Measurements from ENCODE around the gene KRCC1. TPM values are rescaled to one million over a fixed set of nuclear protein-coding genes. Genes with fewer than 3 reads are reported as not detected.
"Not testable (repeated sequence)": the region's sequence is repeated elsewhere in the genome, so short reads cannot be mapped to it uniquely, and the experiment has no call there.

The KRCC1 gene
- total RNA-seq, 1 experiment from 2014 or later, result 13.0 TPM

DNA sequence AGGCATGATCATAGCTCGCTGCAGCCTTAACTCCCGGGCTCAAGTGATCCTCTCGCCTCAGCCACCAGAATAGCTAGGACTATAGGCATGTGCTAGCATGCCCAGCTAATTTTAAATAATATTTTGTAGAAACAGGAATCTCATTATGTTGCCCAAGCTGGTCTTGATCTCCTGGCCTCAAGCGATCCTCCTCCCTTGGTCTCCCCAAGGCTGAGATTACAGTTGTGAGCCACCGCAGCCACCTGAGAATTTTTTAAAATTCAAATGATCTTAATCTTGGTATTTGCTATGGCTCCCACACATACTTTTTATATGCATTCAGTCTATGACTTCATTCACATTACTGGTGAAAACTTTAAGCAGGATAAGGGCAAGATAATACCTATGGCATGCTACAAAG, 13.1 kb downstream of the KRCC1 start:
- Histone ChIP-seq H3K36me3 (replicated peaks; ENCODE audit: control insufficient read depth, insufficient read depth, low read length) (no peaks in the 10 kb centered on the region), H3K4me3 (ENCODE audit: insufficient read depth, low read depth, low read length) (no peak overlapping the region), H3K27me3 (ENCODE audit: control insufficient read depth, insufficient read depth, low read length) (no peaks in the 10 kb centered on the region)
- no peak for DNase-seq

DNA sequence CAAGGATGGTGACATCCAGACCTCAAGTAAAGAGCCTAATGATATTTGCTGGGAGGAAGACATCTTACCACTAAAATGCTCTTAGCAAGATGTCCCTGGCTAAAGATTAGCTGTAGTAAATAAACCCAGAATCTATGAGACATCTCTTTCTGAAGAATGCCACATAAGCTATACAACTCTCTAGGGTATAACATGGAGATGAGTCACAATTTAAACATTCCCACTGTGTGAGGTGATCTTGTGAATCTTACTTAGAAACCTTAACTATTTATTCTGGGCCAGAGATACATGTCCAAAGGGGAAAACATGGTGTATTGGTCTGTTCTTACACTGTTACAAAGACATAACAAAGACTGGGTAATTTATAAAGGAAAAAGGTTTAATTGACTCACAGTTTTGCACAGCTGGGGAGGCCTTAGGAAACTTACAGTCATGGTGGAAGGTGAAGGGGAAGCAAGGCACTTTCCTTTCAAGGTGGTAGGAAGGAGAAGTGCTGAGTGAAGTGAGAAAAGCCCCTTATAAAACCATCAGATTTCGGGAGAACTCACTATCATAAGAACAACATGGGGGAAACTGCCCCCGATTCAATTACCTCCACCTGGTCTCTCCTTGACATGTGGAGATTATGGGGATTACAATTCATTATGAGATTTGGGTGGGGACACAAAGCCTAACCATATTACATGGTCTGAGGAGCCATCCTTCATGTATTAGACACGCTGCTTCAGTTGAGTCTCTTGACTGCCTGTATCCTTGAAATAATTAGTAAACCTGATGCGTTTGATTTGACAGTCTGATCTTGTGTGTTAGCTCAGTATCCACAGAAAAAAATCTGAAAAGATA, 17.1 kb downstream of the KRCC1 start:
- Histone ChIP-seq H3K27me3 (ENCODE audit: control insufficient read depth, insufficient read depth, low read length) (no peaks in the 10 kb centered on the region), H3K4me3 (ENCODE audit: insufficient read depth, low read depth, low read length) (no peak overlapping the region), H3K36me3 (replicated peaks; ENCODE audit: control insufficient read depth, insufficient read depth, low read length) (no peaks in the 10 kb centered on the region)
- no peak for DNase-seq

DNA sequence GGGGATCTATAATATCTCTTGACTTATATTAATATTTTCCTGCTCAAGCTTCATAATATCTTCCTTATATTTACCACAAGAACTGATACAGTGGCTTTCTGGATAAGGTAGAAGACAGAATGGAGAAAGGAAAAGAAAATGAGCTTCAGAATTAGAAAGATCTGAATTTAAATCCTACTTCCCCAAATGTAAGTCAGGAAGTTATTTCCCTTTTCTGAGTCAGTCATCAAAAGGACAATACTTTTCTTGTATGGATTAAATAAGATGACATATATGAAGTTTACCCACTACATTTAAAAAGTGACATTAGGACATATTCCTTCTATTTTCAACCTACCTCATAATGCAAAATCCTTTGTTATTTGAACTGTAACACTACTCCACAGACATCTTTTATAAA, 19.0 kb downstream of the KRCC1 start:
- Histone ChIP-seq H3K27me3 (ENCODE audit: control insufficient read depth, insufficient read depth, low read length) (no peaks in the 10 kb centered on the region), H3K4me3 (ENCODE audit: insufficient read depth, low read depth, low read length) (no peak overlapping the region), H3K36me3 (replicated peaks; ENCODE audit: control insufficient read depth, insufficient read depth, low read length) (no peaks in the 10 kb centered on the region; the same call in 1 of the 2 replicates)
- DNase-seq, result no peak

DNA sequence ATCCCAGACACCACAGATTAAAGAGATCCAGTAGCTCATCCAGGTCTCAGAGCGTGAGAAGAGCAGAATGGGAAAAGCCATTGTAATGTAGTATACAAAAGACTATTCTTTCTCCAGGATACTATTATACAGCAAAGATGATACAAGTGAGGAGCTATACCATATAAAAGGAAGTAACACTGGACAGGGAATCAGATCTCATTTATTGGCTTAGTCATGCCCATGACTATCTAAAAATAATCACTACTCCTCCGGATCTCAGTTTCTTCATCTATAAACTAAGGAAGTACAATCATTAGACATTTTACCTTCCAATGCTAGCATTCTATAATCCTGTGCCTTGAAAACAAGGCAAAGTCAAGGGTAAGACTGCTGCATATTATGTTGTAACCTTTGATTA, 19.4 kb downstream of the KRCC1 start:
- DNase-seq, result no peak
- Histone ChIP-seq H3K4me3 (ENCODE audit: insufficient read depth, low read depth, low read length) (no peak overlapping the region), H3K27me3 (ENCODE audit: control insufficient read depth, insufficient read depth, low read length) (no peaks in the 10 kb centered on the region), H3K36me3 (replicated peaks; ENCODE audit: control insufficient read depth, insufficient read depth, low read length) (no peaks in the 10 kb centered on the region; the same call in 1 of the 2 replicates)

DNA sequence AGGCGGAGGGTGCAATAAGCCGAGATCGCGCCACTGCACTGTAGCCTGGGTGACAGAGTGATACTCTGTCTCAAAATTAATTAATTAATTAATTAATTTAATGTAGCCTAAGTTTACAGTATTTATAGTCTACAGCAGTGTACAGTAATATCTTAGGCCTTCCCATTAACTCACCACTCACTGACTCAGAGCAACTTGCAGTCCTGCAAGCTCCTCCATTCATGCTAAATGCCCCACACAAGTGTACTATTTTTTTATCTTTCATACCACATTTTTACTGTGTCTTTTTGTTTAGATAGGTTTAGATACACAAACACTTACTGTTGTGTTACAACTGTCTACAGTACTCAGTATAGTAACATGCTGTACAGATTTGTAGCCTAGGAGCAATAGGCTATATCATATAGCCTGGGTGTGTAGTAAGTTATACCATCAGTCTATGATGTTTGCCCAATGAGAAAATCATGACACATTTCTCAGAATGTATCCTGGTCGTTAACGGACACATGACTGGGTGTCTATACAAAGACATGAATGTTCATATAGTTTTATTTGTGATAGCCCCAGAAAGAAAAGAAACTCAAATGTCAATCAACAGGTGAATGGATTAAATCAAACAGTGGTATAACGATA, 23.4 kb downstream of the KRCC1 start:
- no peak for DNase-seq
- Histone ChIP-seq H3K4me3 (ENCODE audit: insufficient read depth, low read depth, low read length) (no peak overlapping the region), H3K36me3 (replicated peaks; ENCODE audit: control insufficient read depth, insufficient read depth, low read length) (no peaks in the 10 kb centered on the region; the same call in 1 of the 2 replicates)

DNA sequence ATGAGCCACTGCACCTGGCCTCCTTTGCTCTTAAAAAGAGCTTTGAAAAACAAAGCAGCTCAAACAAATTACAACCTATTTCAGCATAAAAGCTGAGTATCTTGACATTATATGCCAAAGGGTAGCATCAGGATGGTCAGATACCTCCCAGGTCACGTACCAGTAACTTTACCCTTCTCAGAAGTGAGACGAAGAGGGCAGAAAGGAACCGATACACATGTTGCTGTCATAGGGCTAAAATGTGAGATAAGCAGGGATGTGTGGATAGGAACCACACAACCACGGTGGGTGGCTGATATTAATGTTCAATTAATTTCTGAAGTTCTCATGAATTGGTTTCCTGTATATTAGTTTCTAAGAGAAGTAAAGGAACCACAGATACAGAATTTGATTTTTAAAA, 26.7 kb downstream of the KRCC1 start:
- no peaks in the 10 kb centered on the region for H3K27me3 ChIP-seq (ENCODE audit: control insufficient read depth, insufficient read depth, low read length)
- no peak for DNase-seq
- H3K4me3 ChIP-seq (ENCODE audit: insufficient read depth, low read depth, low read length), result no peak overlapping the region
- H3K36me3 ChIP-seq (replicated peaks; ENCODE audit: control insufficient read depth, insufficient read depth, low read length), result no peaks in the 10 kb centered on the region; the same call in 1 of the 2 replicates

More for the DNA sequence above, 23.4 kb downstream of the KRCC1 start:
- H3K27me3 ChIP-seq (ENCODE audit: control insufficient read depth, insufficient read depth, low read length), result no peaks in the 10 kb centered on the region

DNA sequence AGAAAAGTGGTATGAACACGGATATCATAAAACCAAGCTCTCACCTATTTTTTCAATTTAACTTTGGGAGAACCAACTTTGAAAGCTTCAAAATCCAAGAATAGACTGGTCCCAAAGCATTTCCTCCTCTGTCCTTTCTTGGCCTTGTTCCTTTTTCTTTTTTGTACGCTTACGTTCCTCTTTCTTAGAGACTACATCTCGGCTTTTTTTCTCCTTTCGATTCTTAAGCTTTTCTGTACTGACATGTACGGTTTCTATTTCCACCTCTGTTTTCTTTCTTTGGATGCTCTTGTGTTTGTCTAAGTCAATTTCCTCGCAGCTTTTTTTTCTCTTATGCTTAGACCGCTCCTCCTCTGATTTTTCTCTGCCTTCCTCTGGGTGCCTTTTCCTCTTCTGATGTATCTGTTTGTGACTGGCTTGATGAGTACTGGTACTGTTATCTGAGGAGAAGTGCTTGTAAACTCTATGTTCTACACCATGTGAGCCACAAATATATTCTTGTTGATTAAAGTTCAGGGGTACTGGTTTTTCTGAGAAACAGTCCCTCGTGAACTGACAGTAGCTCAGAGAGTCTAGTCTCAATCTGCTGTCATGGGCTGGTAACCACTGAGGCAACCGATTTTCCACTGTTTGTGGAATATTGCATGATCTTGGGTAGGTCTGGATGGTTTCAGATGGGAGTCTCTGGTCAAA, 27.7 kb downstream of the KRCC1 start:
- H3K4me3 ChIP-seq (ENCODE audit: insufficient read depth, low read depth, low read length), result no peak overlapping the region
- no peak for DNase-seq
- H3K27me3 ChIP-seq (ENCODE audit: control insufficient read depth, insufficient read depth, low read length), result no peaks in the 10 kb centered on the region
- no peaks in the 10 kb centered on the region; the same call in 1 of the 2 replicates for H3K36me3 ChIP-seq (replicated peaks; ENCODE audit: control insufficient read depth, insufficient read depth, low read length)

DNA sequence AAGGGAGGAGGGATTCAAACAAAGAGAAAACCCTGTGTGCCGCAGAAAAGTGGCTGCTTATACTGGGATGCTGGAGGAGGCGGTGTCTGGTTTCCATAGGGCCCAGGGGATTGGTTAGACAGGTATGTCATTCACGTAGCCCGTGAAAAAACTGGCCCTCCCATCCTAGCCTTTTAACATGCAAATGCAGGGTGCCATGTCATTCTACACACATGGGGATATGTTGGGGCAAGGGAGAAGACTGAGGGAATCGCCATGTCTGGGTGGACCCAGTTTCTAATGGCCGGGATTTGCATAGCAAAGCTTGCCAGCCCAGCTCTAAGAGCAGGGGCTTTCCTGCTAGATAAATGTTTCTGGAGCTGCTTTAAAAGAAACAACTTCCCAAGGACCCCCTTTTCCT, 31.1 kb downstream of the KRCC1 start:
- Histone ChIP-seq H3K27me3 (ENCODE audit: control insufficient read depth, insufficient read depth, low read length) (no peaks in the 10 kb centered on the region), H3K36me3 (replicated peaks; ENCODE audit: control insufficient read depth, insufficient read depth, low read length) (no peaks in the 10 kb centered on the region), H3K4me3 (ENCODE audit: insufficient read depth, low read depth, low read length) (no peak overlapping the region)
- peak; percentile 61 for DNase-seq

DNA sequence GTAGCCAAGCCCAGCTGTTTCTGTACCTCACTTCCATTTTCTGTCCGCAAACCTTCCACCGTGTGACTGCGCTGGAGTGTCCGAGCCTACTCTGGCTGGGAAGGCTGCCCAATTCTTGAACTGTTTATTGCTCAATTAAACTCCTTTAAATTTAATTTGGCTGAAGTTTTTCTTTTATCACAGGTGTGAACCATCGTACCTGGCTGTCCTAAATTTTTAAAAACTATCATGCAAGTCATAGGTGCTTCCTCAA, 33.0 kb downstream of the KRCC1 start:
- DNase-seq, result no peak
- Histone ChIP-seq H3K4me3 (ENCODE audit: insufficient read depth, low read depth, low read length) (no peak overlapping the region), H3K36me3 (replicated peaks; ENCODE audit: control insufficient read depth, insufficient read depth, low read length) (no peaks in the 10 kb centered on the region), H3K27me3 (ENCODE audit: control insufficient read depth, insufficient read depth, low read length) (no peaks in the 10 kb centered on the region)

DNA sequence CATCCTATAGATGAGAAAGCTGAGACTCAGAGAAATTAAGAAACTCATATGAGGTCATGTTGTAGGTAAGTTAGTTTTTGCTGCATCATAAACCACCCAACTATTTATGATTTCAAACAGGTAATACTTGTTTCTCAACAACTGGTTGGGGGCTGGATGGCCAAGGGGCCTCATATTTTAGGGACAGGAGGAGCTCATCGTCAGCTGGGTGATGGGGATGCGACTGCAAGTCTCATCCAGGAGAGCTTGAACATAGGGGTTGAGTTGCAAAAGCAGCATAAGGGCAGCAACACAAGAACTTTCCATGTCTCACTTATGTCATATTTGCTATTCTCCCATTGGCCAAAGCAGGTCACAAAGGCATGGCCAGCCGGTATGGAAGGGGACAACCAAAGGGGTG, 35.6 kb downstream of the KRCC1 start:
- no peak for DNase-seq
- Histone ChIP-seq H3K4me3 (ENCODE audit: insufficient read depth, low read depth, low read length) (no peak overlapping the region), H3K36me3 (replicated peaks; ENCODE audit: control insufficient read depth, insufficient read depth, low read length) (no peaks in the 10 kb centered on the region), H3K27me3 (ENCODE audit: control insufficient read depth, insufficient read depth, low read length) (no peaks in the 10 kb centered on the region)

DNA sequence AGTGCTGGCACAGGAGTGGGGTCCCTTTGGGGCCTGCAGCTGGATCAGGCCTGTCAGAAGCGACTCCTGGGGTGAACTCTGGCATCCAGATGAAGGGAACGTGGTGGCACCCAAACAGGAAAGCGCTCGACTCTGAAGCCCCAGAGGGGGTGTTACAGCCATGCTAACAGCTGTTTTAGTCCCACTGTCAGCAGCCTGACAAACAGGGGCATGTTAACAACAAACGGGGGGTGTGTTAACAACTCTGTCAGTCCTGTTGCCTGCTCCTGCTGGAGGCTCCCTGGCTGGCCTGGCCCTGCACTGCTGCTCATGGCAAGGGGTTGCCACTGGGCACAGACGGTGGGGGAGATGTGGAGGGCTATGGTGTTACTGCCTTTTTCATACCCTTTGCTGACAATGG, 36.7 kb downstream of the KRCC1 start:
- Histone ChIP-seq H3K4me3 (ENCODE audit: insufficient read depth, low read depth, low read length) (no peak overlapping the region), H3K27me3 (ENCODE audit: control insufficient read depth, insufficient read depth, low read length) (no peaks in the 10 kb centered on the region), H3K36me3 (replicated peaks; ENCODE audit: control insufficient read depth, insufficient read depth, low read length) (no peaks in the 10 kb centered on the region)
- DNase-seq, result peak; percentile 33

DNA sequence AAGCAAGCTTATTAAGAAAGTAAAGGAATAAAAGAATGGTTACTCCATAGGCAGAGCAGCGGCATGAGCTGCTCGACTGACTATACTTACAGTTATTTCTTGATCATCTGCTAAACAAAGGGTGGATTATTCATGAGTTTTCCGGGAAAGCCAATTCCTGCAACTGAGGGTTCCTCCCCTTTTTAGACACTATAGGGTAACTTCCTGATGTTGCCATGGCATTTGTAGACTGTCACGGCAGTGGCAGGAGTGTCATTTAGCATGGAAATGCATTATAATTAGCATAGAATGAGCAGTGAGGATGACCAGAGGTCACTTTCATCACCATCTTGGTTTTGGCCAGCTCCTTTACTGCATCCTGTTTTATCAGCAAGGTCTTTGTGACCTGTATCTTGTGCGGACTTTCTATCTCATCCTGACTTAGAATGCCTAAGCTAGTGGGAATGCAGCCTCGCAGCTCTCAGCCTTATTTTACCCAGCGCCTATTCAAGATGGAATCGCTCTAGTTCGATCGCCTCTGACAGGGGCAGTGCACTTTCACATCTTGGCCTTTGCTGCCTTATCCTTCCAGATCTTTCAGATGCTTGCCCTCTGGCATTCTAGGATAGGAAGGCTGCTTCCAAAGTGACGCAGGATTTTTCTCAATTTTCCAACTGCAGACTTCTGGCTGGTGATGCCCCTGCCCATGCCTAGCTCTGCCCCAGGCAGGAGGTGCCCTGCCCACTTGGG, 37.3 kb downstream of the KRCC1 start:
- not testable (repeated sequence) for H3K36me3 ChIP-seq (replicated peaks; ENCODE audit: control insufficient read depth, insufficient read depth, low read length); H3K4me3 ChIP-seq (ENCODE audit: insufficient read depth, low read depth, low read length); H3K27me3 ChIP-seq (ENCODE audit: control insufficient read depth, insufficient read depth, low read length); DNase-seq

DNA sequence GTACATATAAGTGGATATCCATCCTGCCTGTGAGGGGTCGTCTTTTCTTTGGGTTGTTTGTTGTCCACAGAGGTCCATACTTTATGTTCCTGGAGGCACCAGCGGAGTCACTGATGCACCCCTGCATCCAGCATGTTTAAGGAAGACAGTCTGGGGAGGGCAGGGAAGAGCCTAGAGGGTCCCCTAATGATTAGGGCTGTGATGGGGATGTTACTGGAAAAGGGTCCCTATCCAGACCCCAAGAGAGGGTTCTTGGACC, 37.9 kb downstream of the KRCC1 start:
- not testable (repeated sequence) for H3K4me3 ChIP-seq (ENCODE audit: insufficient read depth, low read depth, low read length); H3K27me3 ChIP-seq (ENCODE audit: control insufficient read depth, insufficient read depth, low read length); DNase-seq; H3K36me3 ChIP-seq (replicated peaks; ENCODE audit: control insufficient read depth, insufficient read depth, low read length)

DNA sequence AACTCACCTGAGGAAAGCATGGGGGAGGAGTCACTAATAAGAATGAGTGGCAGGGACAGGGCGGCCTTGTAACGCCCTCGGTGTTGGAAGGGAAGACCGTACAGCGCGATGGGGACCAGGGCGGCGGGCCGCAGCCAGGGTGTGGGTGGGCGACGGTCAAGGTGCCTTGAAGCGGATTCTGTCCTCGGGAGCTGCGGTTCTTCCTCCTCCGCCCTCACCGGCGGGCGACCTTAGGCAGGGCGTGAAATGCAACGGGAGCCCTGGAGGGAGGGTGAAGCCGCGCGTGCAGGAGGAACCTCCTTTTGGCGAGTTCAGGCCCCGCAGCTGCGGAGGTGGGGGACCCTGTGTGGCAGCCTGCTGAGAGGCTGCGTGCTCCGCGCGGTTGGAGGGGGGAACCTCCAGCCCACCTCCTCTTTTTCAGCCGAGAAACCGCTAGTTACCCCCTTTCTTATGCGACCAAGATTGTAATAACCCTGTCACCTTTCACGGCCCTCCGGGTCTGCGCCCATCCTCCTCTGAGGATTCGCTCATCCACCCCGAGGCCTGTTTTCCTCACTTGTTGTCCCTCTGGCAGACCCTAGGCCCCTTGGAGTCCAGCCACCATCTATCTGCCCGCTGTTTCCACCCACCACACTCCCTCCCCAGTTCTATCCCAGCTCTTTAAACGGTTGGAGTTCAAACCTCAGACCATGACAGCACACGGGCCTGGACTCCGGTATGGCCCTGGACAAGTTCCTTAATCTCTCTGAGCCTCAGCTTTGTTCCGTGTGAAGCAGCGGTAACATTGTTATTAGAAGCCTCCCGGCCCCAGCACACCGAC, 38.4 kb downstream of the KRCC1 start:
- Histone ChIP-seq H3K36me3 (replicated peaks; ENCODE audit: control insufficient read depth, insufficient read depth, low read length) (no peaks in the 10 kb centered on the region), H3K27me3 (ENCODE audit: control insufficient read depth, insufficient read depth, low read length) (no peaks in the 10 kb centered on the region), H3K4me3 (ENCODE audit: insufficient read depth, low read depth, low read length) (peak overlapping the region; percentile 49)
- DNase-seq, result peak; percentile 84
